Stimulated activated naive CD8-positive, alpha-beta T cell treated with anti-CD3 and anti-CD28 coated beads, Interleukin-15, amount 100 ng/mL, for 72 hours (primary cell): ENCODE data around the gene FRG2.
"Not testable (repeated sequence)": the region's sequence is repeated elsewhere in the genome, so short reads cannot be mapped to it uniquely, and the experiment has no call there.

Source experiments
- ATAC-seq: fragments of 150-1000 bp; cut with Tn5 transposase; 2 replicates; pipeline ENCODE4 v1.10.0; 2021; ENCODE audit warnings: mild to moderate bottlenecking, moderate library complexity
- DNase-seq, 2 donors: peaks; one replicate each; pipeline ENCODE4 v3.0.0; 2021 to 2022
- H3K27ac Mint-ChIP-seq, 2 donors: one replicate each; pipeline ENCODE4 v1.8.0; 2022; ENCODE audit warnings: mild to moderate bottlenecking in 2 of 2, mixed read lengths in 2 of 2, moderate library complexity in 2 of 2
- H3K27me3 Mint-ChIP-seq: one replicate; pipeline ENCODE4 v1.8.0; 2022; ENCODE audit warnings: mixed read lengths
- H3K4me1 Mint-ChIP-seq: one replicate; pipeline ENCODE4 v1.8.0; 2022; ENCODE audit warnings: mild to moderate bottlenecking, mixed read lengths
- H3K4me3 Mint-ChIP-seq, 2 donors: one replicate each; pipeline ENCODE4 v1.8.0; 2022; ENCODE audit warnings: mild to moderate bottlenecking in 2 of 2, mixed read lengths in 2 of 2, moderate library complexity in 1 of 2
- H3K9me3 Mint-ChIP-seq, 2 donors: one replicate each; pipeline ENCODE4 v1.8.0; 2022; ENCODE audit warnings: mixed read lengths in 2 of 2

FRG2 gene

DNA sequence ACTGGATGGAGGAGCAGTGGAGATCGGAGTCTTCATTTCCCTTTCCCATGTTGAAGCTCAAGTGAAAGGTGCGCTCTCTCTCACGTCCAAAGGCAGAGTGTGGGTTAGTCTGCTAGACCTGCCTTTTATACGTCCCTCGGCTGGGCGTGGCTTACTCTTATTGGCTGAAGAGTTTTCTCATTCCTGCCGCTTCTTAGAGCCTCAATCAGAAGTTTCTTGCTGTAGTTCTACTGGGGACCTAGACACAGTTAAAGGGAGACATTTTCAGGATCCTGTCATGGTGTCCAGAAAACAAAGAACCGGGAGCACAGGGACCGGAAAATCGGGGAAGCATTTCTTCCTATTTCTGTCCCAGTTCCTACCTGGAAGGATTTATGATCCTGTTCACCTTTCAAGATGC lies at the start of gene FRG2:
FRG2 (minus strand) TSS at position 101 of the 400 bp plus-strand sequence; CDS start at position 49, 52 bp downstream.
- not testable (repeated sequence) for DNase-seq, ATAC-seq, H3K4me3 Mint-ChIP-seq, H3K27me3 Mint-ChIP-seq, H3K9me3 Mint-ChIP-seq, H3K4me1 Mint-ChIP-seq, H3K27ac Mint-ChIP-seq

DNA sequence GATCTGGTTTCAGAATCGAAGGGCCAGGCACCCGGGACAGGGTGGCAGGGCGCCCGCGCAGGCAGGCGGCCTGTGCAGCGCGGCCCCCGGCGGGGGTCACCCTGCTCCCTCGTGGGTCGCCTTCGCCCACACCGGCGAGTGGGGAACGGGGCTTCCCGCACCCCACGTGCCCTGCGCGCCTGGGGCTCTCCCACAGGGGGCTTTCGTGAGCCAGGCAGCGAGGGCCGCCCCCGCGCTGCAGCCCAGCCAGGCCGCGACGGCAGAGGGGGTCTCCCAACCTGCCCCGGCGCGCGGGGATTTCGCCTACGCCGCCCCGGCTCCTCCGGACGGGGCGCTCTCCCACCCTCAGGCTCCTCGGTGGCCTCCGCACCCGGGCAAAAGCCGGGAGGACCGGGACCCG lies 41.3 kb upstream of the FRG2 start:
- H3K27me3 Mint-ChIP-seq: peaks cover 12% of the 10 kb centered on the region
- not testable (repeated sequence) for H3K4me1 Mint-ChIP-seq, ATAC-seq, H3K27ac Mint-ChIP-seq, H3K4me3 Mint-ChIP-seq, H3K9me3 Mint-ChIP-seq, DNase-seq

DNA sequence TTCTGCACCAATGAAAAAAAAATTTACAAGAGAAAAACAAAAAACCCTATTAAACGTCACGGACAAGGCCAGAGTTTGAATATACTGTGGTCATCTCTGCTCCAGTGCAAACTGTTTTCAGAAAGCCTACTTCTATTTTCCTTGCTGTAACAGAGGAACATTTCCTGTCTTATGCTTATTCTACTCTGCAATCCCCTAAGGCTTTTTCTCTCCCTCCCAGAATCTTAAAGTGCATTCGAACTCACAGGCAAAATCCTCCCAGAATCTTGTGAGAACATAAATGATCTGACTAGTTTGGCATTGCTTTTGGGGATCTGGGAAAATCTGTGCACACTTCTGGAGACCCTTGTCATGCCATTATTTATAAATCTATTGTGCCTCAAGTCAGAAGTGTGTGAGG lies 37.7 kb upstream of the FRG2 start:
- H3K4me3 Mint-ChIP-seq, DNase-seq, H3K9me3 Mint-ChIP-seq, H3K27ac Mint-ChIP-seq, ATAC-seq, H3K4me1 Mint-ChIP-seq: not testable (repeated sequence)
- peaks cover 12% of the 10 kb centered on the region for H3K27me3 Mint-ChIP-seq

DNA sequence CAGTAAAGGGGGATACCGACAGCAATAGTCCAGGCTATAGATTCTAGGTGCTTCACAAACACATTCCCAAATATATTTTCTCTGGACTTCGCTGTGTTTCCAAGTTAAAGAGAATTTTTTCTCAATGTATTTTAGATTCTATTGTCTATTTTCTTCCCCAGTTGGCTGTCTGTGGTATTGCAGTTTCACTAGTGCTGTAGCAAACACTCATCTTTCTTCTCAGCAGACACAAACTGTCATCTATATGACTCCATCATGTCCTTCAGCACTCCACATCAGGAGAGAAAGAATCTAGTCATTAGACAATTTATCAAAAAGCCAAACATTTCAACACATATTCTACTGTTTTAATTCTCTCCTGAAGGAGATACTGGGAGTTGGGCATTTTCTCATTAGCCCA lies 37.3 kb upstream of the FRG2 start, which contains the start of gene DBET:
DBET (plus strand) TSS at position 161 of the 400 bp plus-strand sequence.
- H3K4me3 Mint-ChIP-seq, H3K27ac Mint-ChIP-seq, DNase-seq, ATAC-seq, H3K9me3 Mint-ChIP-seq, H3K4me1 Mint-ChIP-seq: not testable (repeated sequence)
- peaks cover 12% of the 10 kb centered on the region for H3K27me3 Mint-ChIP-seq

DNA sequence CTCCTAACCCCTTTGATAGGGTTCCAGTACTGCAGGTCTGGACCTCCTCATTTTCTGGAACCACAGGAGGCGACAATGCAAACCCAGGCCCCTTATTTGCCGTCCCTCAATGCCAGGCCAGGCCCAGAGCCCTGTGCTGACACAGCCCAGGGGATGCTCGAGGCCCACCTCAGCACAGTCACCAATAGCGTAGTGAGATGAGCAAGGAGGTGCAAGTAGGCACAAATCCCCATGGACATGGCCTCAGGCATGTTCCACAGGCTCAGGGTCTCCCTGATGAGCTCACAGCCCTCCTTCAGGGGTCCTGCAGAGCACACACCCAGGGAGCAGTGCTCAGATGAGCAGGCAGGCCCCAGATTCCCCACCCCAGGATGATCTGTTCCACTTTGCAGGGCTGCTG lies 31.9 kb upstream of the FRG2 start:
- not testable (repeated sequence) for DNase-seq, H3K4me3 Mint-ChIP-seq, H3K4me1 Mint-ChIP-seq, ATAC-seq, H3K27me3 Mint-ChIP-seq, H3K9me3 Mint-ChIP-seq
- peak overlapping the region in 1 of 2 donors; percentile 61 for H3K27ac Mint-ChIP-seq

DNA sequence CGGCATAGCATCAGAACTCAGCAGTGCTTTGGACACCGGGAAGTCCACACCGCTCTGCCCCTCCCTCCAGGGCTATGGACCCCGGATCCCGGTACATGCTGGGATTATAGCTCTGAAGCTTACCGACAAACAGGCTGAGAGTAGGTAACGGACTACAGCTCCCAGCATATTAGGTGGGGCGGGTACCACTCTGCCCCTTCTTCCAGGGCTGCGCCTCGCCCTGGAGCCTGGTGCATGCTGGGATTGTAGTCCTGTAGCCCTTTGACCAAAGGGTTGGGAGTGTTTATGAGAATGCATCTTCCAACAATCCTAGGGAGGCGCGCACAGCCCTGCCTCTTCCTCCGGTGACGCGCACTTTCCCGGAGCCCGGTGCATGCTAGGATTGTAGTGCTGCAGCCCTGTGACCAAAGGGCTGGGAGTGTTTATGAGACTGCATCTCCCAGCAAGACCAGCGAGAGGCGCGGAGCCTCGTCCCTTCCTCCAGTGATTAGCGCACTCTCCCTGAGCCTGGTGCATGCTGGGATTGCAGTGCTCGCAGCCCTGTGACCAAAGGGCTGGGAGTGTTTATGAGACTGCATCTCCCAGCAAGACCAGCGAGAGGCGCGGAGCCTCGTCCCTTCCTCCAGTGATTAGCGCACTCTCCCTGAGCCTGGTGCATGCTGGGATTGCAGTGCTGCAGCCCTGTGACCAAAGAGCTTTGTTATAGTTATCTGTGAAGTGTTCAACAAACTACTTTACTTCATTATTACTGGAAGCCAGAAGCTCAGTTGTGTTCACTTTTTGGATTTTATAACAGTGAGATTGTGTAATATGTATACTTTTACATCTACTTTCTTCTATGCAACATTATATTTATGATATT lies 22.6 kb upstream of the FRG2 start:
- H3K4me3 Mint-ChIP-seq, H3K27me3 Mint-ChIP-seq, H3K27ac Mint-ChIP-seq, H3K9me3 Mint-ChIP-seq, H3K4me1 Mint-ChIP-seq: not testable (repeated sequence)
- DNase-seq: peak in 1 of 2 donors; percentile 17
- peak; percentile 62 for ATAC-seq

DNA sequence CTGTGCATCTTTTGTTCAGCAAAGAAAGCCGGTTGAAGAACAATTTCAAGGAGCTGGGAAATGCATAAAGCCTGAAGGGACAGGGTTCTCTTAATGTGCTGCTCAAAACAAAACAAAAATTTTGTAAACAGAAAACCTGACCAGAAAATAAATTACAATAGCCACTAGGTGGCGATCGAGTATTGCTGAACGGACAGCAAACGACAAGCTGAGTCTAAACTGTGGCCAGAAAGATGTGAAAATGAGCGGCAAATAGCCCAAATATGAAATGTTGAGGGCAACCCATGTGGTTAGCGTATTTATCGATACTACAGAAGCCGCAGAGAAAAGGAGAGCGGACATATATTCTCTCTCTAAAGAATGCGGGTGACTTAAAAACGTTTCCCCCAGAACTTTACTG lies 20.6 kb upstream of the FRG2 start:
- H3K9me3 Mint-ChIP-seq, DNase-seq, H3K4me3 Mint-ChIP-seq, H3K27ac Mint-ChIP-seq, ATAC-seq, H3K4me1 Mint-ChIP-seq, H3K27me3 Mint-ChIP-seq: not testable (repeated sequence)

DNA sequence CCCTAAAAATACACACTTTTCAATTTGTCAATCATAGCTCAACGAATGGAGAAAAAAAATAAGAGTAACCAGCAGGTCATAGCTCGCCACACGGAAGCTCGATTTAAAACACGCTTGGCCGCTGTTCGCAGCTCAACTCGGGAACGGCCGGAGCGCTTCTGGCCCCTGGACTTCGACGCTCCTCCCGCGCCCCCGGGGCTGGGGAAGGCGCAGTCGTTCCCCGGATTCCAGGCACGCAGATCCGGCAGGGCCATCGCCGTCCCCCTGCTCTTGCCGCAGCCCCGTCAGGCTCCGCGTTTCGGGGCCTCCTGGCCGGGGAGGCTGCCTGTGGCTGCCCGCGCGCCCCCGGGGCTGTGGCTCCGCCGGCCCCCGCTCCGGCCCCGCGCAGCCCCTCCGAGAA lies 13.8 kb upstream of the FRG2 start:
- H3K4me3 Mint-ChIP-seq, DNase-seq, H3K27ac Mint-ChIP-seq: not testable (repeated sequence)

DNA sequence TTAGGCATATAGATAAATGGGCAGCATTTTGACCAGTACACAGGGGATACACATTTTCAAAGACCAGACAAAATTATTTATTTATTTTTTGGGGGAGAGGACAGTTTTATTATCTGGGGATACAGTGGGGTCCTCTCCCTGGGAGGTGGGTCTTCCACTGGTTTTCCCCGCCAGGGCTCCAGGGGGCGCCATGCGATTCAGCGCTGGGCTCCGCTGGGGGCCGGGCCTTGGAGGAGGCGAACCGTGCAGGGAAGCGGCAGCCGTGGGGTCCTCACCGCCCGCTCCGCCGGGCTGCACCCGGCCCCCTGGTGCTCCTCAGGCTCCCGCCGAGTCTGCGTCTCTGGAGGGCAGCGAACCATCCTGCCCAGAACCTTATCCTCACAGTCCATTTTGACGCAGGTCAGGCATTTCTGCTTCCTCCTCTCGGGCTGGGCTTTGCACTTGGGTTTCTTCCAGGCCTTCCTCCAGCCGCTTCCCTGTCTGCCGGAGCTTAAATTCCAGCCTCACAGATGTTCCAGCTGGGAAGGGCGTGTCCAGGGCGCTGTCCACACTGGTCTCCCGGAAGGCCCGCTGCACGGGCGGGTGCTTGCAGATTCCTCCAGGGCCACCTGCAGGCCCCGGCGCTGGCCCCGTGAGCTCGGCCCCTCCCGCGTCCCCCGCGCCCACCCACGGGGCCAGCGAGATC lies 10.8 kb upstream of the FRG2 start:
- H3K9me3 Mint-ChIP-seq, H3K4me1 Mint-ChIP-seq, H3K27ac Mint-ChIP-seq, H3K4me3 Mint-ChIP-seq, H3K27me3 Mint-ChIP-seq: not testable (repeated sequence)
- DNase-seq: peak; percentile 32 to 45
- ATAC-seq: peak; percentile 66

More for the DNA sequence above, 13.8 kb upstream of the FRG2 start:
- H3K27me3 Mint-ChIP-seq, ATAC-seq, H3K4me1 Mint-ChIP-seq, H3K9me3 Mint-ChIP-seq: not testable (repeated sequence)

DNA sequence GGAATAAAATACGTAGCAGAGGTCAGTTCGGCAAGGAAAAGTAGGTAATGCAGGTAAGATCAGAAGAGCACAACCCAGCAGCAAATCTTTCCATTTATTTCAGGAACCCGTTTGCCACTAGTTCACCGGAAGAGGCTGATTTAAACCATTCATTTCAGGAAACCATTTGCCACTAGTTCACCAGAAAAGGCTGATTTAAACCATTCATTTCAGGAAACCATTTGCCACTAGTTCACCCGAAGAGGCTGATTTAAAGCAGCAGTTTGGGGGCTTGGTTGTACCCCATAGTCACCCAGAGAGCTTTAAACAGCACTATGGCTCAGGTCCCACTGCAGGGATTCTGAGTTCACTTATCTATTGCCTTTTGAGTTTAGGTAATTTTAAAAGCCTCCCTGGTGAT lies 4.2 kb upstream of the FRG2 start:
- H3K27me3 Mint-ChIP-seq, H3K27ac Mint-ChIP-seq, H3K9me3 Mint-ChIP-seq, H3K4me3 Mint-ChIP-seq, H3K4me1 Mint-ChIP-seq: not testable (repeated sequence)
- ATAC-seq: peak; percentile 74
- peak in 1 of 2 donors; percentile 12 for DNase-seq

DNA sequence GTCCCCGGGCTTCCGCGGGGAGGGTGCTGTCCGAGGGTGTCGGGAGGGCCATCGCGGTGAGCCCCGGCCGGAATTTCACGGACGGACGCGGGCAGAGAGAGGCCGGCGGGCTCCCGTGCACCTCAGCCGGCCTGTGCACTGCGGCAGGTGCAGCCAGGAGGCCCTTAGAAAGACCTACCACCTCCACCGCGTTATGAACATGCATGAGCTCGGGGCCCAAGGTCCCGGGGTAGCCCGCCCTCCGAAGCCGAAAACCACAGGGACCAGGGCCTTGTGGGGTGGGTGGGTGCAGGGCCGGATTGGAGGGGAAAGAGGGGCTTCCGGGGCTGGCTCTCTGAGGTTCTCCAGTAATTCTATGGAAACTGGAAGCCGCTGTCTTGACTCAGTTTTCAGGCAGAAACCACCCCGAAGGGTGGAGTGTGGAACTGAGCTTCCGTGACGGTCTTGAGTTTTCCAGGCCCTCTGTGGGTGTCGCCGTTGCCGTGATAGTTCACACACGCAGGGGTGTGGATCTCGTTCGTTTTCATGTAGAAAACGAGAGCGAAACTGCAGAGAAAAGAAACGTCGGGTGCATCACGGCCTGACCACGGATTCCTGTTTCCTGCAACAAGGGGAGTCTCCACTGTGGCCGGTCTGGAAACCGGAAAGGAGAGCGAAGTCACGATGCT lies 4.3 kb downstream of the FRG2 start:
- ATAC-seq (peak; percentile 74), DNase-seq (peak; percentile 31 to 53)
- Mint-ChIP-seq H3K27ac (peak overlapping the region; percentile 74 to 78), H3K27me3 (peaks cover 37% of the 10 kb centered on the region), H3K4me1 (peaks cover 34% of the 10 kb centered on the region), H3K4me3 (peak overlapping the region; percentile 63 to 75)
- not testable (repeated sequence) for H3K9me3 Mint-ChIP-seq

DNA sequence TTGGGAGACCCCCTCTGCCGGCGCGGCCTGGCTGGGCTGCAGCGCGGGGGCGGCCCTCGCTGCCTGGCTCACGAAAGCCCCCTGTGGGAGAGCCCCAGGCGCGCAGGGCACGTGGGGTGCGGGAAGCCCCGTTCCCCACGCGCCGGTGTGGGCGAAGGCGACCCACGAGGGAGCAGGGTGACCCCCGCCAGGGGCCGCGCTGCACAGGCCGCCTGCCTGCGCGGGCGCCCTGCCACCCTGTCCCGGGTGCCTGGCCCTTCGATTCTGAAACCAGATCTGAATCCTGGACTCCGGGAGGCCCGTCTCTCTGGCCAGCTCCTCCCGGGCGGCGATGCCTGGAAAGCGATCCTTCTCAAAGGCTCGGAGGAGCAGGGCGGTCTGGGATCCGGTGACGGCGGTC lies 5.1 kb downstream of the FRG2 start:
- H3K27ac Mint-ChIP-seq, H3K9me3 Mint-ChIP-seq, H3K4me3 Mint-ChIP-seq, ATAC-seq, DNase-seq: not testable (repeated sequence)
- Mint-ChIP-seq H3K4me1 (peaks cover 39% of the 10 kb centered on the region), H3K27me3 (peaks cover 44% of the 10 kb centered on the region)

DNA sequence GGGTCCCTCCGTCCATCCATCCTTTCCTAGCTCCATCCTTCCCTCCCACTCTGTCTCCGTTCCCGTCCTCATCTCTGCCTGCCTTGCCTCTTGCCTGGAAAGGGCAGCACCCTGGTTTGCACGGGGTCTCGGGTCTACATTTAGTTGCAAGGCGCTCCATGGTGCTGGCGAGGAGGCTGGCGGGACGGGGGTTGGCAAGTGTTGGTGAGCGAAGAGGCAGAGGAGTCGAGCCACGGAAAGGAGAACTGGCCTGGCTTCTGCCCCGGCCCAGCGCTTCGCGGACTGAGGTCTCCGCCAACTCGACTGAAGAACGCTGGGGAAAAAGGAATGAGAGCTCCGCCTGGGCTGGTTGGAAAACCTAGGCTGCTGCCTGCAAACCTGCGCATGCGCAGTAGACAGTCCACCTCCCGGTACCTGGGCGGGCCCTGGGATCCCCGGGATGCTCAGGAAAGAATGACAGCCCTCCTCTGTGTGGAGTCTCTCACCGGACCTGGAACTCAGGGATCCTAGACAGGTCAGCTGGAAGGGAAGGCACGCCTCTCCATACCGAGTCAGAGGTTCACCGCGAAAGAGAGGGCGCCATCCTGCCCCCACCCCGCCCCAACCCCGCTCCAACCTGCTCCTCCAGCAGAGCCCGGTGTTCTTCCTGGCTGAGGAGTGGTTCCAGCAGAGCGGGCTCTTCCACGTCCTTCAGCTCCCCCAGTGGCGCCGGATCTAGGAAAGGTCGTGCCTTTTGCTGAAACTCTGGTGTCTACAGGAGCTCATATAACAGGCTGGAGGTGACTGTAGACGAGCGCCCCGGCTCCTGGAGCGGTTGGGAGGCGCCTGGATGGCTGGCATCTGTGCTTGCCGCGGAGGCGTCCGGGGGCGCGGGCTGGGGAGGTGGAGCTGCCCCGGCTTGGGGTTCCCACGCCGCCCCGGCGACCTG lies 6.0 kb downstream of the FRG2 start:
- no peaks in the 10 kb centered on the region for H3K9me3 Mint-ChIP-seq
- peak; percentile 44 for ATAC-seq
- peak; percentile 47 to 60 for DNase-seq
- H3K27ac Mint-ChIP-seq: peak overlapping the region; percentile 80 to 97
- H3K4me1 Mint-ChIP-seq: peaks cover 48% of the 10 kb centered on the region
- peaks cover 54% of the 10 kb centered on the region for H3K27me3 Mint-ChIP-seq
- peak overlapping the region; percentile 56 to 81 for H3K4me3 Mint-ChIP-seq

DNA sequence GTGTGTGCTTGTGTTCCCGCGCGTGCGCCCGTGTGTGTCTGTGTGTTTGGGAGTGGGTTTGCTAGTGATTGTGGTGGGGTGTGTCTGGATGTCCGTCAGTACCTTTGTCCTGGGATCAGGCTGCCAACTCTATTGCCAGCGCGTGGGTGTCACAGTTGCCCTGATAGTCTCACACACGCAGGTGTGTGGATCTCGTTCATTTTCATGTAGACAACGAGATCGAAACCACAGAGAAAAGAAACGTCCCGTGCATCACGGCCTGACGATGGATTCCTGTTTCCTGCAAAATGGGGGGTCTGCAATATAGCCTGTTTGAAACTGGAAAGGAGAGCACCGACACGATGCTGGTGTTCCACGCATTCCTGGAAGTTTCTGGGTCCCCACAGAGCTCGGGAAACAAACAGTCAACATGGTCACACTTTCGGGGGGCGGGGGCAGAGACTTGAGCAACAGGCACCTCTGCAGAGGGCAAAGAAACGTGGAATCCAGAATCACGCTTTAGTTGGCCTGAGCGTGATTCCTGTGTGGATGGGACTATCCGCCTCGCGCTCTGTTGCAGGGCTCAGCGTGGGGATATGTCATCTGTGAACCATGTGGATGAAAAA lies 7.1 kb downstream of the FRG2 start:
- Mint-ChIP-seq H3K4me1 (peaks cover 57% of the 10 kb centered on the region), H3K27me3 (peaks cover 64% of the 10 kb centered on the region), H3K4me3 (peak overlapping the region; percentile 56 to 81)
- H3K27ac Mint-ChIP-seq, ATAC-seq, DNase-seq, H3K9me3 Mint-ChIP-seq: not testable (repeated sequence)
